Tongue (tissue), 2 donors: Measurements from ENCODE around the gene SLC46A1. TPM values are rescaled to one million over a fixed set of nuclear protein-coding genes. Genes with fewer than 3 reads are reported as not detected.
"Not testable (repeated sequence)": the region's sequence is repeated elsewhere in the genome, so short reads cannot be mapped to it uniquely, and the experiment has no call there.

ENCODE experiments used
- DNase-seq: peaks from one replicate; pipeline ENCODE4 v3.0.0-alpha.2; 2015
- total RNA-seq: library from RNA; depleted of rRNA; stranded (reverse); fragments of >200 nt; gene quantifications from one replicate; pipeline ENCODE4 v1.2.3, GENCODE V29; 2014

Gene SLC46A1
- 6.5 TPM for total RNA-seq

- peak; percentile 69 for DNase-seq
These were observed at the start of gene SLC46A1 for GRCh38 chr17:28405632-28406472. SLC46A1 (minus strand) TSS chr17:28406212; CDS start chr17:28406114, 98 bp downstream.

DNA sequence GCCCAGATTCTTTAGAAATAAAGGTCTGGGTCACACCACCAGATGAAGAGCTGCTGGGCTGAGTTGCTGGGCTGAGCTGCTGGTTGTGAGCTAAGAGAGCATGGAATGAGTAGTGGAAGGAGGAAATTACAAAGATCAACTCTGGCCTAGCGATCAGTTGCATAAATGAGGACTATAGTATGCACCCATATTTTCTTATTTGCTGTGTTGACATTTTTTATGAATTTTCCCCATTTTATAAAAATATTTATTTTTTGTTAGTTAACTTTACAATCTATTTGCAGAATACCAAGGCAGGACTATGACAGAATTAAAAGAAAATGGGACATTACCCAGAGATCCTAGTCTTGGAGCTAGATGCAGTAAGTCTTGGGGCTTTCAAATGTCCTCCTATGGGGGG, 43.8 kb upstream of the SLC46A1 start:
- DNase-seq: no peak

DNA sequence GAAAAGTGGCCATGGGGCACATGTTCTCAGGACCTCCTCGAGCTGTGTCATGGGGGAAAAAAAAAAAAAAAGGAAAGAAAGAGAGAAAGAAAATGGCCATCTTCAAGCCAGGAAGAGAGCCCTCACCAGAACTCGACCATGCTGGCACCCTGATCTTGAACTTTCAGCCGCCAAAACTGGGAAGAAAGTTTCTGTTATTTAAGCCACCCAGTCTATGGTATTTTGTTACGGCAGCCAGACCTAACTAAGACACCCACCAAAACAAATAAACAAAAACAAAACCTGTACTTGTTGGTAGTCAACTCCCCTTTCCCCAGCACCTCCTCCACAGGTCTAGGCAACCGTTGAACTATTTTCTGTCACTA, 41.4 kb upstream of the SLC46A1 start:
- DNase-seq: no peak

GRCh38 chr17:28446716-28447395, 40.8 kb upstream of the SLC46A1 start:
- no peak for DNase-seq

GRCh38 chr17:28443901-28444638, 38.1 kb upstream of the SLC46A1 start:
- DNase-seq: no peak

GRCh38 chr17:28434326-28434725, 28.3 kb upstream of the SLC46A1 start:
- not testable (repeated sequence) for DNase-seq

DNA sequence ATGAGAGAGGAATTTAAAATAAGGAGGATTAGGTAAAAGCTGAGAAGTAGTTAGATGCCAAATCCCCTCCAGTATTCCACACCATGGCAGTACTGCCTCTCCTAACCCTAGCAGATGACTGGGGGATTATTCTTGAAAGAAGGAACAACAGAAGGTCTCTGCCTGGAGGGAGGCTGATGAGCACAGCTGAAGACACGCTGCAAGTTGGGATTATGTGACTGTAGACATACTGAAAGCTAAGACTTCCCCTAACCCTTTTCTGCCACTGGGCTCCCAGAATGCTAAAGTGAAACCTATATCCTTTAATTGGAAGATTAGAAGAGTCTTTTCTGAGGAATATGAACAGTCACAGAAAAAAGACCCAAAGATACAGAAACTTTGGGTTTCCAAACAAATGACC, 27.7 kb upstream of the SLC46A1 start:
- DNase-seq: no peak

GRCh38 chr17:28427982-28428381, 22.0 kb upstream of the SLC46A1 start:
- DNase-seq: not testable (repeated sequence)

GRCh38 chr17:28427371-28427770, 21.4 kb upstream of the SLC46A1 start:
- peak; percentile 21 for DNase-seq

DNA sequence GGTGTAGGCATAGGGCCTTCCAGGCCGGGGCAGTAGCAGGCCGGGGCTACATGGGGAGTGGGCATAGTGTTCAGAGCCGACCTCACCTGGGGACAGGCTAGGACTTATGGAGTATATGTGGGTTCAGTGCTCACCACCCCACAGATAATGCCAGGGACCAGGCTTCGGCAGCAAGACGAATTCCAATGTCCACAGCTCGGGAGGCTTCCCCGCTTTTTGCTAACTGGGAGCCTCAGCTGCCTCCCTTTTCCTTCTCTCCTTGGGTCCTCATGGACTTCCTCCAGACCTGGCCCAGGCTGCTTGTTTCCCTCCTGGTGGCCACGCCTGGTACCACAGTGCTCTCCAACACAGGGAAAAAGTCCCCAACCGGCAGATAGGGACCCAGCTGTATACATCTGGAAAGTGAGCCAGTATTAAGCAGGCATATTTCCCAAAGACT, 20.1 kb upstream of the SLC46A1 start:
- no peak for DNase-seq

- DNase-seq: no peak
These were observed 19.2 kb upstream of the SLC46A1 start for GRCh38 chr17:28425206-28425605.

GRCh38 chr17:28421787-28422305, 15.8 kb upstream of the SLC46A1 start:
- no peak for DNase-seq

DNA sequence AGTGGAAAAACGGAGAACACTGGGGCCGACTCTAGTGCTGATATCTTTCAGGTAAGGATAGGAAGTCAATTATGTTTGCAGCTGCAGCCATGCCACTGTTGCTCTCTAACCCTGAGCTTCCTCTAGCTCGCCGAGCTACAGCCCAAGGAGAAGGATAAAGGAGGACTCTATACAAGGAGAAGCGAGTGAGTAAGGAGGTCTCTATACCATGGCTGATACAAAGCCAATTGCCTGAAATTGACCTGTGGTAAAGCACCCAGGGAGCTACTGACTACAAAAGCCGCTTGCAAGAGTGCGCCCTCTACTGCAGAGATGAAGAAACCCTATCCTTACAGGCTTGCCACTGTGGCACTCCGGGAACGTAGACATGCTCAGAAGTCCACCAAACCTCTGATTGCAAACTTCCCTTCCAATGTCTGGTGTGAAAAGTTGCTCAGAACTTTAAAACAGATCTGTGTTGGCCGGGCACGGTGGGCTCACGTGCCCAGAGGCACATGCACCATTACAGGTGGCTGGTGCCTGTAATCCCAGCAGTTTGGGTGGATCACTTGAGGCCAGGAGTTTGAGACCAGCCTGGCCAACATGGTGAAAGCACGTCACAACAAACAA, 10.8 kb upstream of the SLC46A1 start:
- DNase-seq: peak; percentile 43

- DNase-seq: no peak
These were observed 9.9 kb upstream of the SLC46A1 start for GRCh38 chr17:28415886-28416285.

DNA sequence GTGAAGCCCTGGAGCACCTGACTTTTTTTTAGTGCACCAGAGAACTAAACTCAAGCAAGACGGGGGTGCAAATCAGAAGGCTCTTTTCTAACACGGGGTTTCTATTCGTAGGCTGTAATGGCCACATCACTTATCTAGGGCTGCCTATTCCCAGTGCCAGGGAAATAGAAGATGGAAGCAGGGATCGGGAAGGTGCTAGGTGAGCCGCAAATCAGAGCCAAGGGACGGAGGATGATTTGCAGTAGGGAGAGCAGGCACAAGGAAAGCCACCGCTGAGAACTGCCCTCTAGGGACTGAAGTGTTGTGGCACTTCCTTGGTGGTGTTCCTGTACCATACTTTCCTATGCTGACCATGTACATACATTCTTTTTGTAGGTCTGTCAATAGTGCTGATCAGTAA, 7.8 kb upstream of the SLC46A1 start:
- DNase-seq: no peak

- no peak for DNase-seq
These were observed 6.1 kb upstream of the SLC46A1 start for GRCh38 chr17:28412099-28412498.

- no peak for DNase-seq
These were observed 1.9 kb upstream of the SLC46A1 start for GRCh38 chr17:28407974-28408306.

DNA sequence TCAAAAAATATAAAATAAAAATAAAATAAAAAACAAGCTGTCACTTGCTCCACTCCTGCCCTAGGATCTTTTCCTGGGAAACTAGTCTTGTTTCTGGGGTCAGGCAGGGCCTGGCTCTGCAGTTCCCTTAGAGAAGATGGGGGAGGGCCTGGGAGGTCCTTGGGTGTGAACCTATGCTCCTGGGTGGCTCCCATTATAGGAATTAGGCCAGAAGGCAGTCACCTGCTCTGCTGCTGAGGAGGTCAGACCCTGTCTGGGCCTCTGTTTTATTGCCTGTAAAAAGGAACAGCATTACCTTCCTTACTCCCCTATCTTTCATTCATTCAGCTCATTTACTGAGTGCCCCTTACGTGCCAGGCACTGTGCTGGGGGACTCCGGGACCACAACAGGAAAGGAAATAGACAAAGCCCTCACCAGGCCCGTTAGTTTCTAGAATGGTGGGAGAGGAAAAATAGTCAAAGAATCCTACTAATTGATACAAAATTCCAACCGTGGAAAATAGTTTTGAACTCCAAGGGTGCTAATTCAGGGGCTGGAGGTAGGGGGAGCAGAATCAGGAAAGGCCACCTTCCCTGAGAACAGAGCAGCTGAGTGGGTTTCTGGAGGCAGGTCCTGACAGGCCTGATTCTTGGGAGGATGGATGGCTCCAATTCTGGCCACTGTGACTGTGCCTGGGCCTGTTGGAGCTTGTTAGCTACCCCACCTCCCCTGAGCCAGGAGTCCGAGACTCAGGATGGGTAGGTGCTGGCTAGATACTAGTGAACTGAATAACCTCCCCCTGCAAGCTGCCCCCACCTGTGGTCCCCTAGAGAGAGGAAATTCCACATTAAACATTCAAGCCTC, 1.3 kb upstream of the SLC46A1 start:
- DNase-seq: no peak

GRCh38 chr17:28406473-28406814, 432 bp upstream of the SLC46A1 start:
- DNase-seq: no peak

DNA sequence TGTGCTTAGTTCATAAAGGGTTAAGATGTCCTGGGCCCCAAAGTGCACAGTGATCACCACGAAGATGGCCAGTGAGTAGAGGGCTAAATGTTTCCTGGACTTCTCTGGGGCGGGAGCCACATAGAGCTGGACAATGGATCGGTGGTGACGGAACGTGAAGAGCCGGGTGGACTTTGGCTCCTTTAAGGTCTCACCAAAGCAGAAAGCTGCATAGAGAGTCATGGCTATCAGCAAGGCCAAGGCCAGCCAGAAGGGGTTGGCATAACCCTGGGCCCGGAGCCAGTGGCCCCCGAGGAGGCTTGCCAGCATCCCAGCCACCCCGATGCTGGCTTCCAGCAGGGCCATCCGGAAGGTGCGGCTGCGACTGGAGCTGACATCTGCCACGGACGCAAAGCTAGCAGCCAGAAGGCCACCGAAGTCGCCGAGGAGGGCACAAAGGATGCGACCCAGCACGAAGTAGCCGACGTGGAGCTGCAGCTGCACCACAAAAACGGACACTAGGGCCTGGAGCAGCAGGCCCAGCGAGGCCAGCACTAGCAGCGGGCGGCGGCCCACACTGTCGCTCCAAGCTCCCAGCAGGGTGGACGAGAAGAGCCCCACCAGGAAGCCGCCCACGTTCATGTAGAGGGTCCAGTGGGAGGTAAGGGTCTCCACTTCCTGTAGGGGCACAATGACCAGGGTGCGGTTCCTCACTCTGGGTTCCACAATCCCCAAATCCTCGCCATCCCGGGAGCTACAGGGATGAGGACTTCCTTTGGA, 1.0 kb downstream of the SLC46A1 start:
- DNase-seq: no peak

GRCh38 chr17:28404461-28404811, 1.6 kb downstream of the SLC46A1 start:
- DNase-seq: no peak
